GM21390 (cell line): ENCODE measurements around the gene XDH.

Source experiments
- ATAC-seq: cut with Tn5 transposase; IDR thresholded peaks from one replicate; pipeline ENCODE4 v1.9.1; 2021; ENCODE audit not compliant: unreplicated experiment

The XDH gene

DNA sequence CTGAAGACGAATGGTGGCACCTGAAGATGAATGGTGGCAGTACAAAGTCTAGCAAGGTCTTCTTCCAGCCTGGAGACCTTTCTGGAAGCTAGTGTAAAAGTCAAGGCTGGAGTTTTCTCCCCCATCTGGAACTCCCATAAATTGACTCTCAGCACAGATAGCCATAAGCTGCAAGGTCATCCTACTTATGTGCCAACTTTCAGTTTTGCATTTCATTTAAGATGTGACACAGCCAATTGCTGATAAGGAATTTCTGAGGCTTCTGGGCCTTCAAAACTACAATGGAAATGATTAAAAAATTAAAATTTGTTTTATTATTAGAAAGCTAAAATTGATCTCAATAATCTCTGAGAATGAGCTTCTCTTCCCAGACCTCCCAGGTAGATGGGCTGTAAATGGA, 10.2 kb downstream of the XDH start:
- no peak for ATAC-seq

DNA sequence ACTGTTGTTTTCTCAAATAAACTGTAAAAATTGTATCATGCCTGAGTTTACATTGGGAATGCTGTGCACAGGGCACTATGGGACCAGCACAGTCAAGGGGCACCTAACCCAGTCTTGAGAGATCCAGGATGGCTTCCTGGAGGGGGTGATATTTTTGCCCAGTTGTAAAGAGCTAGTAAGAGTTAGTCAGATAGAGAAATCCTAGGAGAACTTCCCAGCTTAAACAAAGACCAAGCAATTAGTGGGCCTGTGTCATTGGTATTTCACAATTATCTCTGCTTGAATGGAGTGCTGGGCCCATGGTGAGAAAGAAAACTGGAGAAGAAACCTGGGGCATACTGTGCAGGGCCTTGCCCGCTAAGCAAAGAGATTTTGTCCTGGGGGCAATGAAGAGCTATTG, 12.2 kb downstream of the XDH start:
- no peak for ATAC-seq

DNA sequence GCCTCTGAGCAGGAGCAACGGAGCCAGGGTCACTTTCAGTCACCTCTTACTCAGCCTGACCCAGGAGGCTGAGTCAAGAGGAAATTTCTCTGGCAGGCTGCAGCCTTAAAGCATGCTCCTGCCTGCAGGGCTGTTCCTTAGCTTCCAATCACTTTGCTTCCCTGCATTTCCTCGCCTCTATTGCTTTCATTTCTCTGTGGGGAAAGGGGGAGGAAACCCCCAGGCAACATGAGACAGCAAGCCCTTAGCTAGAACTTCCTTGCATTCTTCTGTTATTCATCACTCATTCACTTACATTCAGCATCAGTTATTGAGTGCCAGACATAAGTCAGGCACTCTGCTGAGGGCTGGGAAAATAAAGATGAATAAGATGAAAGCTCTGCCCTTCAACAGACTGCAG, 13.0 kb downstream of the XDH start:
- no peak for ATAC-seq

DNA sequence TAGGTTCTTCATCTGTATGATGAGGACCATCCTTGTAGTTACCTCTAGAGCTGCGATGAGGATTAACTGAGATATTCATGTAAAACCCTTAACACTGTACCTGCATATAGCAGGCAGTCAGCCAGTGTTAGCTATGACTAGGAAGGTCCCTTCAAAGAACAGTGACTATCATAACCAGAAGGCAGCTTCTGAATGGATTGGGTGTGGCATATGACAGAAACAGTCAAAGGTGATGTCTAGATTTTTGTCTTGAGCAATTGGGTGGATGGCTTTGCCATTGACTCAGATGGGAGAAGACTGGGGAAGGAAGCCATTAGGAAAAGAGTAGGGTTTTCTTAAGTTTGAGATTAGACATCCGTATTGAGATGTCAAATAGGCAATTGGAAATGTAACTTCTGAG, 15.7 kb downstream of the XDH start:
- no peak for ATAC-seq

DNA sequence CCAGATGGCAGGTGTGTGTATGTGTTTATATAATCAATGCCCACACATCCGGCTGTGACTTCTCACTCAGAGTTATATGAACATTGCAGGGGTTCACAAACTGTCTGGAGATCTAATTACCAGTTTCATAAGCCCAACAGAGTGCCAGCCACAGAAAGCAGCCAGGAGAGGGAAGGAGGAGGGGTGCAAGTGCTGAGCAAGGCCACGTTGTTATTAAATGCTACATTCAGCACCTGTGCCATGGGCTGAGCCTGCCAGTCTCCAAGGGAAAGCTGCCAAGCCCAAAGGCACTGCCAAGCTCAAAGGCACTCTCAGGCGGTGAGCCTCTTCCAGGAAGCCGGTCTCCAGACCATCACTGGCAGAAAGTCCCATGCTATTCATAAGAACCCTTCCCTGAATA, 17.4 kb downstream of the XDH start:
- no peak for ATAC-seq

DNA sequence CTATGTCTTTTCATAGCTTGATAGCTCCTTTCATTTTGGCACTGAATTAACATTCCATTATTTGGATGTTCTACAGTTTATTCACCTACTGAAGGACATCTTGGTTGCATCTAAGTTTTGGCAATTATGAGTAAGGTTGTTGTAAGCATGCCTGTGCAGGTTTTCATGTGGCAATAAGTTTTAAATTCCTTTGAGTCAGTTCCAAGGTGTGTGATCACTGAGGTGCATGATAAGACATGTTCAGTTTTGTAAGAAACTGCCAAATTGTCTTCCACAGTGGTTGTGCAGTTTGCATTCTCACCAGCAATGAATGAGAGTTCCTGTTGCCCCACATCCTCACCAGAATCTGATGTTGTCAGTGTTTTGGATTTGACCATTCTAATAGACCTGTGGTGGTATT, 24.2 kb downstream of the XDH start:
- no peak for ATAC-seq

DNA sequence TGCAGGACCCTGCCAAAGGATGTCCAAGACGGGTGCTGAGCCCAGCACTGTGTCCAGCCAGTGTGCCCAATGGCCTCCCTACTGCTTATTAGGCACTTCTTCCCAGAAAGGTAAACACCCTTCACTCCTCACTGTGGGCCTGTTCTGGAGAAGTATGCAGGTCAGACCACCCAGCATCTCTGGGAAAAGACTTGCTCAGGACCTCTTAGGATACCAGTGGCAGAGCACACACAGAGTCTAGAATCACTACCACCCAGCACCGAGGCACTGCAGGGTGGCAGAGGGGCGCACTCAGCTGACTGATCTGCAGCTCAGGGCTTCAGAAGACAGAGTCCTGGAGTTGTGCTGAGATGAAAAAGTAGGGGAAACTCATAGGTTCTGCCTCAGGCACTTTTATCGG, 25.8 kb downstream of the XDH start:
- no peak for ATAC-seq

DNA sequence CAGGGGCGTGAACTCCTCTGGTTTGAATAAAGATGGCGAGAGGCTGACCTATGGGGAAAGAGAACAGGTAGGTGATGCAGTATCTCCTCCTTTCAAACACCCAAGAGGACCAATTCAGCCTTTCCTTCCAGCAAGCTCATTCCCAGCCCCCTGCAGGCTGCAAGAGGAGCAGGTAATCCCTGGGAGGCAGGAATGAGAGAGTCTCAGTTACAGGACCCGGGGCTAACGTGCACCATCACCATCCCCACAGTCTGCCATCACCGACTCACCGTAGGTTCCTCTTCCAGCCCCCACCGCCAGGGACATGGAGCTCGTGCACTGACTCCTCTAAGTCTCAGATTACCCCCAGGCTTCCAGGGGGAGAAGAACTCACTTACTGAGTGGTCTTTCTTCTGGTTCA, 26.7 kb downstream of the XDH start:
- no peak for ATAC-seq

DNA sequence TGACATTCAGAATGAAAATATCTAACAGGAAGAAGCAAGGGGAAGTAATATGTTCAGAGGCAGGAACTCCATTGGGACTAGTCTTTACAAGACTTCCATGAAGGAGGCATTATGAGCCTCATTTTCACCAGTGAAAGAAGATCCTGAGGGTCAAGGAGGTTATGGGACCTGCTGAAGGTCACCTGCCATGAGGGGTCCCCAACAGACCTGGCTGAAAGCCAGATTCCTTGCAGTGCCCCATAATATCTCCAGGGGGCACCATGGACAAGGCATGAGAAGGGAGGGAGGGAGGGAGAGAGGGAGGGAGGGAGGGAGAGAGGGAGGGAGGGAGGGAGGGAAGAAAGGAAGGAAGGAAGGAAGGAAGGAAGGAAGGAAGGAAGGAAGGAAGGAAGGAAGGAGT, 27.9 kb downstream of the XDH start:
- no peak for ATAC-seq

DNA sequence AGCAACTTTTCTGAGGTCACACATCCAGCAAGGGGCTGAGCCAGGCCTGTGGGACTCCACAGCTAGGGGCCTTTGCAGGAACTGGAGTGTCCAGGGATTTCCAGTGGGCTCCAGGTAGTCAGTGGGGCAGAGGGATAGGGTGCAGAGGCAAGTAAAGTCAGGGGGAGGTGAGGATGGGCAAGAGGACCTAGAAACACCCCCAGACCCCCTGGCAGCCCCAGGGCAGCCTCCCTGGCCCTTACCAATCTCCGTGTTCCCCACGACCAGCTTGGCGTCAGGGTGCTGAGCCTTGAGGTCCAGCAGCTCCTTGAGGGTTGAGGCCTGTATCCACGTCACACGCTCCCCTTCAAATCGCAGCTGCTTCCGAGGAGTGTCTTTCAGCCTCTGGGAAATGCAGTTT, 28.4 kb downstream of the XDH start:
- no peak for ATAC-seq

DNA sequence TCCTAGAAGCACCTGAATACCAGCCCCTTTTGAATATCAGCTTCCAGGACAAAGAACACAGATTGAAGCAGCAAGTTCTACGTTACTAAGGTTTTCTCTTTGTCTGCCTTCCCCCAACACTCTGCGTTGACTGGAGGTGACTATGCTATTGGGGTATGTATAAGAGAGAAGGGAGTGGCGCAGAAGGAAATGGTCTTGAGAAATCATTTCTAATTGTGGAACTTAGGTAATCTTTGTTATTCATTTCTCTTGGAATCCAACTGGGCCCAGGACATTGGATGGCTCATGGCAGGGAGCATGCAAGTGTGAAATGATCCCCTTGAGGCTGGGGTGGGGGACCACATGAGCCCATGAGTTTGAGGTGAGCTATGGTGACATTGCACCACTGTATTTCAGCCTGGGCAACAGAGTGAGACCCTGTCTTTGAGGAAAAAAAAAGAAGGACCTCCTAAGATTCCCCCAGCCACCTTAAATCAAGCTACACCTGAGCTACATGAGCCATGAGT, 29.7 kb downstream of the XDH start:
- ATAC-seq = no peak

DNA sequence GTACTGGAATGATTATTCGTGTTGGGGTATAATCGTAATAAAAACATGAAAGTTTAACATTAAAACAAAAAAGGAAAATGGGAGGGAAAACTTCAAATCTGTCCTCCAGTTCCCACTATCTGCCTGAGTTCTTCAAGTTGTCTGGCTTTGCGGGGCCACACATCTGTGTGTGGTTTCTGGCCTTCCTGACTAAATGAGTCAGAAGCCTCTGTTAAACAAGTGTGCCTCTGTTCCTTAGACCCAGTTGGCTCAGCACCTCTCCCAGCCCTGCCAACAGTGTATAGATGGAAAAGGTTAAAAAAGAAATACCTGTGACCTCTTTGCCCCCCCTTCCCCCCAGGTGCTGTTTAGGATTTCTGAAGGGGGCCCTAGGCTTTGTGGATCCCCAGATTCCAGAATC, 30.2 kb downstream of the XDH start:
- ATAC-seq = no peak

DNA sequence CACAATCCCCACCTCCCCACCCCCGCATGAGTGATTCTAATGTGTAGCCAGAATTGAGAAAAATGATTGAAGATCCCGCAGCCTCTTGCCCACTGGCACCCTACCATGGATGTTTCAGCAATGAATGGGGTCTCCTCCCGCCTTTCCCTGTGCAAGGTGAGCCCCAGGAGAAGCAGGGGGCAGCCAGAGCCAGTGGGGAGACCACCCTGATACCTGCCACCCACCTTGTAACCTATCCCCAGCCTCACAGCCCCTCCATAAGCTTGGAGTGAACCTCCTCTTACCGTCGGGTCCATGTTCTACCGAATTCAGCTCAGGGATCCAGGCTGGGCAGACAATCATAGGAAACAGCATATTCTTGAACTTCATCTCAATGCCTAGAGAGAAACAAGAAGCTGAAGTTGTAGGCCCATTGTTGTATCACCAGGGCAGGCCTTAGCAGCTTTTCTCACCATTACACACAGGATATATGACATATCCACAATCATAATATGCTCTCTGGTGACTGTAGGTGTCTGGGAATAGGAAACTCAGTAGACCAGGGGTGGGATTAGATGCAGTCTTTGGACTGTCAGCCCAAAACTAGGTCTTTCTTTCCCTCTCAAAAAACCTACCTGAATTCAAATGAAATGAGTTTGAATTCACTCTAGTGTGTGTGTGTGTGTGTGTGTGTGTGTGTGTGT, 30.9 kb downstream of the XDH start:
- no peak for ATAC-seq

DNA sequence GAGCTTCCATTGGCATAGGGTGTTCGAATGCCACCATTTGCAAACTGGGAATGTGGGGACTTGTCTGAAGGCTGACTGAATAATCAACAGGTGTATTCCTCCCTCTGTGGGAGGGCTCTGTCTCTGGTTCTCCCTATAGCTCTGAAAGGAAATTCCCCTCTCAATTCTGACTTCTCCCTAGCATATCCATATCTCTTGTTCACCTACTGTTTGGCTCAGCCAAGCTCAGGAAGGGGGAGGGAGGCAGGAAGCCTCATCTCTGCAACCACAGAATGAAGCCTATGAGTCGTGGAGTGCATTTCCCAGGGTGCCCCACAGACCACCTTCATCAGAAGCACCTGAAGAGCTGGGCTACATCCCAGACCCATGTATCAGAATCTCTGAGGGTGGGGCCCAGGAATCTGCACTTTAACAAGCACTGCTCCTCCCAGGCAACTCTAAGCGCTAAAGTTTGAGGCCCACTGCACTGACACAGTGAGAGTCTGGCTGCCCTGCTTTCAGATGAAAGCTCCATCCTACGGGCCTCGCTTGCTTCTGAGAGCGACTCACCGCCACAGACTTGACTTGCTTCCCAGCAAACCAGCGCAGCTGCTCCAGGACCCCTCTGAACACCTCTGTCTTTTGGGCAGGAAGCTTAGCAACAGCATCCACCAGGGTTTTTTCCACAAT, 32.0 kb downstream of the XDH start:
- no peak for ATAC-seq

DNA sequence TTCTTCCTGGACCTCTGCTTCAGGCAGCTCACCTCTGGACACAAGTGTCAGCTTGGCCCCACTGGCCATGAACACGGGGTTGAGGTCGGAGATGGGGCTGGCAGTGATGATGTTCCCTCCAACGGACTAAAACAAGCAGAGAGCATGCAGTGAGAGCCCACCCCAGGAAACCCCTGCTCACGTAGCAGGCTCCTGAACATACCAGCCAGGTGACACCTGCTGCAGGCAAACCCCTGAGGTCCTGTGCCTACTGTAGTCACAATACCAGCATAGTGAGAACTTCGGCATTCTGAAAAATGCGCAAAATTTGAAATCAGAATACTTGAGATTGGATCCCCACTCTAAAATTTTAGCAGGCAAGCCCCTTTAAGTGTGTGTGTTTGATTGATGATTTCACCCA, 32.9 kb downstream of the XDH start:
- no peak for ATAC-seq

DNA sequence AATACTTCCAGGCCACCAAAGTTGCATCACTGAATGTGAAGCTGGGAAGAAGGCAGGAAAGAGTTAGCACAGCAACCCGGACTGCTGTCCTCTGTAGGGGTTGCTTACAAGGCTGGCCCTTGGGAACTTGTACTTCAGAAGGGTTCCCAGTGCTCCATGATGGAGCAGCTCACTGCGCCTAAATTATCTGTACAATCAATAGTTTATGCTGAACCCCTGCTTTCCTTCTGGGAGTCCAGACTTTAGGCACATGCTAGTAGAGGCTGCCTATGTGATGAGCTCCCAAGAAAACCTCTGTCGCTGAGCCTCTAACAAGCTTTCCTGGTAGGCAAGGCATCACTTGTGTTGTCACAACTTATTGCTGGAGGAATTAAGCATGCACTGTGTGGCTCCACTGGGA, 34.3 kb downstream of the XDH start:
- no peak for ATAC-seq

DNA sequence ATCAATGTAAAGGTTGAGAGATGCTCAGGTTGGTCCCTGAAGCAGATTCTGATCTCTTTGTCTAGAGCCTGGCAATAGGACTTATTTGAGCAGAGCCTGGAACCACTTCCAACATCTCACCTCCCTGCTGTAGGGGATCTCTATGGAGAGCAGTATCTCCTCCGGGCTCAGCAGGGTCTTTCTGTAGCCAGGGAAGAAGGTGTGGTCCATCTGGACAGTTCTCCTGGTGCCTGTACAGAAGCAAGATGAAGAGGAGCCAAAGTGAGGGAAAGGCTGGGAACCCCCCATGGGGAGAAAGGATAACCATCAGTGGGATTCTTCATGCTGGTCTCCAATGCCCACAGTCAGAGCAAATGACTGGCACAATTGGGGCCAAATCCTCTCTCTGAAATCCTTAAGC, 34.8 kb downstream of the XDH start:
- ATAC-seq = no peak

DNA sequence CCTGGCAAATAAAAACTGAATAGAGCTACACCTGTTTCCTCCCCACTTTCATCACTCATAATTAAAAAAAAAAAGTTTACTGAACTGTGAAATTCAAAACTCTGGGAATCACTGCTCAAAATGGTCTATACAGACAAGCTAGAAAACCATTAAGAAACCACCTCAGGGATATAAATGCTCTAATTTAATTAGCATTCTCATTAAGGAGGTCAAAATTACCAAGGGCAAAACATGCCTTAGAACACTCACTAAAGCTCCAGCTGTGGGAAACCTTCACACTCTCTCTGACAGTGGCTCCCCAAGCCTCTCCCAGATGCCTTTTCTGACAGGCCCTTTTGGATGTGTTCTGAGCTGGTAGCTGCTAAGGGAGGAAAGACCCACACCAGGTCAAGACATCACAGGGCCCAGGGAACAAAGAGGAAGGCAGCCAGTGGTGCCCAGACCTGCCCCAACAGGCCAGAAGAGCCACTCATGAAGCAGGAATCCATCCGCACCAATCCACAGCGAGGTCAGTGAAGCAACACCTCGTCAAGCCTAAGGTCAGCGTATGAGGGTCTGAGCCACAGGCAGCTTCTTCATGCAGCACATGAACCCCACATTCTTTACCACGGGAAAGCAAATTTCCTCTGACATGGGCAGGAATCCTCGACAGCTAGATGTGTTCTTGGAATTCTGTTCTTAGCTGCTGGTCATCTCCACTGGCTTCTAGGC, 35.6 kb downstream of the XDH start:
- ATAC-seq = no peak

DNA sequence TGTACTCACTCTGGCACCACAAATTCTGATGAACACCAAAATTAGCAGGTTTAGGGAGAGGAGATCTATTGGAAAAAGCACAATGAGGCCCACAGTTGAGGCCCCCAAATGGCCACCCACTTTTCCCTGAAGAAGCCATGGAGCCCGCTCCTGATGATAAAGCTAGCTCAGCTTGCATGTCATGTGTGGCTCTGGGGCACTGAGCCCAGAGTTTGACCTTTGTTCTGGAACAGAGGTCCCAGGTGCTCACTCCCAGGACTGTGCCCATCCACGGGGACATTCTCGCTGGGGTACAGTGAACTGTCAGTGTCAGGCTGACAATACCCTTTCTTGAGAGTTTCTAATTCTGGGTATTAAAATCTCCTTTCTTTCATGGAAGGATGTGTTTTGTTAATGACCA, 36.2 kb downstream of the XDH start:
- ATAC-seq = no peak

DNA sequence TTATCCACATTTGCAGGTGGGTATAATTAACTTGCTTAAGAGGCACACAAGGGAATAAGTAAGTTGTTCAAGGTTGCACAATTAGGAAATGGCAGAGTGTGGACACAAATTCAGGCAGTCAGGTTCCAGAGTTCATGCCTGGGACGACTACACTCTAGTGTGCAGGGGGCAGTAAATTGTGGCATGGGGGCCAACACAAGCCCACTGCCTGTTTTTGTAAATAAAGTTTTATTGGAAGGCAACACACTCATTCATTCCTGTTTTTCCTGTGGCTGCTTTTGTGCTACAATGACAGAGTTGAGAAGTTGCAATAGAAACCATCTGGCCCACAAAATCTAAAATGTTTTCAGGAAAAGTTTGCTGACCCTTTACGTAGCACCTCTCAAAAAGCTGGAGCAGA, 41.4 kb downstream of the XDH start:
- no peak for ATAC-seq

DNA sequence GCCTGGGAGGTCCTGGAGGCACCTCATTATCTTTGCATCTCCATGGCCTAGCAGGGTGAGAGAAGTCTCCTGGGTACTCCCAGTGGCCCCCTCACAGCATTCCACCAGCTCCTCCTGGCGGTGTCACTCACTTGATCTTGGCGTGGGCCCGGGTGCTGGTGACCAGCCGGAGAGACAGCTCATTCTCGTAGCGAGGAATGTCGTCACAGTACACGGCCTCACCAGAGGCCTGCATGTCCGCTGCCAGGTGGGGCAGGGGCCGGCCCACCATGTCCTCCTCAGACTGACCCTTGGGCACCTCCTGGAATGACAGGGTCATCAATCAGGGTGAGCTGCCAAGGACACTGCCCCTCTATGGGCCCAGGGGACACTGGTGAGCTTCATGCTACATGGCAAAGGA, 42.4 kb downstream of the XDH start:
- ATAC-seq = no peak

DNA sequence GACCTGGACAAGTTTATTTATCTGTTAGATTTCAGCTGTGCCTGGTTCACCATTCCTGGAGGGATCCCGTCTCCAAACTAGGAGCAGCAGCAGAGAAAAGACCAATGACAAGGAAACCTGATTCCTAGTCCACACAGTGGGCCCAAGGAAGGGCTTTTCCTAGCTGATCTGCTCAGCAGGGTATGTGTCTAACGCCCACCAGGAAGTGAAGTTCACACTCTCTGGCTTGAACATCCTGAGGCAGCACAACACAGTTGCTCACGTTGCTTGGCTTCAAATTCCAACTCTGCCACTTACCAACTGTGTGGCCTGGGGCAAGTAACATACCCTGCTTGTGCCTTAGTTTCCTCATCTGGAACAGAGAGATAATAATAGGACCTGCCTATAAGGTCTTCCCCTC, 42.9 kb downstream of the XDH start:
- no peak for ATAC-seq
